Left renal pelvis (tissue), 4 donors: ENCODE measurements around the gene GPT2. TPM values are rescaled to one million over a fixed set of nuclear protein-coding genes. Genes with fewer than 3 reads are reported as not detected.
A peak's percentile ranks its signal among the peaks of the same experiment; 100 is the strongest.

ENCODE experiments used
- DNase-seq, 4 donors: peaks; one replicate each; pipeline ENCODE4 v3.0.0-alpha.2; 2013; ENCODE audit warnings: low read depth in 4 of 4, low spot score in 3 of 4
- polyA plus RNA-seq, 4 donors: library from polyadenylated mRNA; unstranded; fragments of 120-200 nt; gene quantifications; one replicate each; pipeline ENCODE4 v1.2.1, GENCODE V29; 2013; ENCODE audit not compliant: insufficient read length in 4 of 4

The GPT2 gene
- polyA plus RNA-seq, 4 donors, result 11.9 to 36.3 (median 23.6) TPM

GRCh38 chr16:46954562-46954961, 70.4 kb downstream of the GPT2 start:
- no peak for DNase-seq

DNA sequence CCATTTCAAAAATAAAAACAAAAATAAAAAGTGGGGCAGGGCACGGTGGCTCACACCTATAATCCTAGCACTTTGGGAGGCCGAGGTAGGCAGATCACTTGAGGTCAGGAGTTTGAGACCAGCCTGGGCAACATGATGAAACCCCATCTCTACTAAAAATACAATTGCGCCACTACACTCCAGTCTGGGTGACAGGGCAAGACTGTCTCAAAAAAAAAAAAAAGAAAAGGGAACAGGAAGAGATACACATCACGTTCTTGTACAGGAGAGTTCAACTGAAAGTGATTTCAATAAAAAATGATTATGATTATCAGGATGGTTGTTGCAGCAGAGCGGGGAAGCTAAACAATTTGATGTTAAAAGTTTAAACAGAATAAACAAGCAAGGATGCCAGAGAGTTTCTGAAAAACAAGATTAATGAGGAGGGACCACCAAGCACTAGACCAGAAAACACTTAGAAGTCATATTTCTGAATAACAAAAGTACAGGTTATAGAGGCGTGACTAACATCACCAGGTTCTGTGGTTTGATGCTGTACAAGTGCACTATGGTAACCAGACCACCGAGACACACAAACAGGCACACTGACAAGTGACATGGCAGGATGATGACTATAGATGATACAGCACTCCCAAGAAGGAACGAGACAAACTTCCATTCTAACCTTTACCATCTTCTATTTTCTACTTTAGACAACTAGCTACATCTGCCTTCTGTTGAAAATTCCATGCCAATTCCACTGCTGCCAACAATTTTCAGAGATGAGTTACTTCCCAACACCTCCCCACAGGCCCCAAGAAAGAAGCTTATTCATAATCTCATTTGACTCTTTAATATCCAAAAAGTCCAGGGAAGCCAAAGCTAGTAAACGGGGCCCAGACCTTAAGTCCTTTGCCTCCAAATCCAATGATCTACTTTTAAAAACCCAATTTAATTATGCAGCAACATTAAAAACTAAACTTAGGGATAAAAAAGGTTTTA, 77.5 kb downstream of the GPT2 start:
- DNase-seq, result no peak

DNA sequence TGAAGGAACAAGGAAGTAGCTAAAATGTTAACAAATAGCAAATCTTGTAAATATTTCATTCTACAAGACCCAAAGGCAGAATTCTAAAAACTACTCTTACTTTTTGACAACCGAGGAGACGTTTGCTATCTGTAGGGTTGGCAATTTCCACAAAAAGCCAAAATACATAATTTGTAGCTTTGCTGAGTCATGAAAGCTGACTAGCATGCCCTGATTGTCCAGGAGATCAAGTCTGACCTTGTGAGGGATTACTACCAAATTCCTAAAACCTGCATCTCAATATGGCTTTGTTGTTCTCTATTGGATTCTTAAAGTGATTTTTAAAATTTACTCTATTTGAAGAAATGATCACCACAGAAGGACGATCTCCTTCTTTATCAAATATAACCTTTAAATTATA, 78.5 kb downstream of the GPT2 start:
- no peak for DNase-seq

DNA sequence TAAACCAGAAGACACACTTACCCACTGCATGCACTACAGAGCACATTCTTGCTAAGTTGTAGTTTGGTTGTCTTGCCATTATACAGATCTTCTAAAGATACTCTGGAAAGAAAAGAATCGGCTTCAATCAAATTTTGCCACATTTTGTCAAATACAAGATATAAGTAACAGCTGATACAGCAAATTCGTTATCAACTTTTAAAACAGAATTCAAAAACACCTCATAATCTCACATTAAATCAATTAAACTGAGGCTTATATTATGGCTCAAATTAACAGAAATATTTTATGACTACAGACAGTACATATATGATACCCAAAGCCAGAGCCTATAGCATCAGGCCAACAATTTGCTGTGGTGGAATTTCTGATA, 83.9 kb downstream of the GPT2 start:
- no peak for DNase-seq

DNA sequence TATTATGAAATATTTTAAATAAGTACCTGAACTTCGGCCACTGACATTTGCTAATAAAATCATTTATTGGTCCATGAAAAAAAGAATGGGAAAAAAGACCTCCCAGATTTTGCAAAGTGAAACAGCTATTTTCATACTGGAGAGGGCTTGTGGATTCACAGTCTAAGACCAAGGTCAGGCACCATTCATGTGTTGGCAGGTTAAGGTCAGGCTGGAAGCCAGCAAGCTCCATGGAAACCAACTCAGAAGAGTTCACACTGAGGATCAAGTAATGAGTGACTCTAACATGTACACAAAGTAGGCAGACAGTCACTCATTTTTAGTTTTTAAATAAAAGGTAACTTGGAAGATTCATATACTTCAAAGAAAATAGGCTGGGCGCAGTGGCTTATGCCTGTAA, 85.9 kb downstream of the GPT2 start:
- DNase-seq, result no peak

- no peak for DNase-seq
Measured at GRCh38 chr16:46971271-46971670, 87.1 kb downstream of the GPT2 start.

GRCh38 chr16:46972429-46973206, 88.5 kb downstream of the GPT2 start:
- no peak for DNase-seq

DNA sequence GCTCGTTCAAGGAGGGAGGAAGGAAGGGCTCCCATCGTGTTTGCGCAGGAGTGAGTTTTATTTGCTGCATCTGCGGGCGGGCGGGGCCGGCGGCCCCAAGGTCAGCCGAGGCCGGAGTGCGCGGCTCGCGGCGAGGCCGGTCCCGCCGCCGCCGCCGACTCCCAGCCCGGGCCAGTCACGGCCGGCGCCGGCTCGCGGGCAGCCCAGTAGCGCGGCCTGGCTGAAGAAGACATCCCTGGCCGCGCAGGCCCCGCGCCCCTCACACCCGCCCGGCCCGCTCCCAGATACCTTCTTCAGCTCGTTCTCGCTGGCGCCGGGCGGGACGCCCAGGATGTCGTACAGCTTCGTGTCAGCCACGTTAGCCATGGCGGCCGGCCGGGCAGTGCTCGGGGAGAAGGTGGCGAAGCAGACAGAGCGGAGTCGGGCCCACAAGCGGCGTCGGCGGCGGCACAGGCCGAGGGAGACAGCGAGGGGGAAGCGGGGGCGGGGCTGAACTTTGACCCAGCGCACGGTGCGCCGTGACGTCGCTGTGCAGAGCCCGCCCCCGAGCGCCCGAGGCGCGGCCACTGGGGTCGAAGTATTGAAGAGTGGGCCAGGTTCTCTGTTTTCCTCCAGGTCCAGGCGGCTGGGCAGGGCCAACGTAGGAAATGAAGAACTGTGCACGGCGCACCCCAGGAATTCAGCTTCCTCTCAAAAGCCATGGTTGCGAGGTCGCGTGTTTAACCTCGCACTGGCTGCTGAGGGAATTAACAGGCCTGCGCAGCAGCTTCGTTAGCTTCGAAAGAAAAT, 89.2 kb downstream of the GPT2 start, which contains the start of gene DNAJA2:
Gene DNAJA2 (minus strand): TSS at position 468 of the 789 bp plus-strand sequence. CDS start 102 bp downstream, at position 366.
- peak; percentile 79 to 89 (median 86) for DNase-seq

- DNase-seq, result peak in 1 of 4 donors; percentile 3
Measured at GRCh38 chr16:46973996-46974324, 89.8 kb downstream of the GPT2 start.

GRCh38 chr16:46974352-46974751, 90.2 kb downstream of the GPT2 start:
- no peak for DNase-seq

GRCh38 chr16:46975165-46975564, 91.0 kb downstream of the GPT2 start:
- DNase-seq, result no peak

GRCh38 chr16:46975908-46976470, 91.8 kb downstream of the GPT2 start:
- DNase-seq, result no peak

GRCh38 chr16:46976550-46976949, 92.4 kb downstream of the GPT2 start:
- no peak for DNase-seq

Other genes with a start within 250 kb of the GPT2 start
- gene VPS35, start 195.2 kb upstream of the GPT2 start, polyA plus RNA-seq, result 100 to 1,000 TPM; 102 to 163 (median 146) TPM
- 10 to 100 TPM; 15.0 to 33.7 (median 20.1) TPM for gene ORC6, start 194.7 kb upstream of the GPT2 start, polyA plus RNA-seq
- gene MYLK3, start 136.0 kb upstream of the GPT2 start, polyA plus RNA-seq, result 1 to 10 TPM in 2 of 4 donors, under 1 TPM in 2; 0.14 to 1.3 (median 1.0) TPM
- 10 to 100 TPM; 20.3 to 36.7 (median 29.6) TPM for gene C16orf87, start 53.2 kb upstream of the GPT2 start, polyA plus RNA-seq
- 10 to 100 TPM; 69.1 to 99.0 (median 84.0) TPM for gene DNAJA2, start 89.3 kb downstream of the GPT2 start, polyA plus RNA-seq